ENCODE data around the gene SLC25A13.
"Not testable (repeated sequence)": the region's sequence is repeated elsewhere in the genome, so short reads cannot be mapped to it uniquely, and the experiment has no call there.

Gene SLC25A13, protein sequence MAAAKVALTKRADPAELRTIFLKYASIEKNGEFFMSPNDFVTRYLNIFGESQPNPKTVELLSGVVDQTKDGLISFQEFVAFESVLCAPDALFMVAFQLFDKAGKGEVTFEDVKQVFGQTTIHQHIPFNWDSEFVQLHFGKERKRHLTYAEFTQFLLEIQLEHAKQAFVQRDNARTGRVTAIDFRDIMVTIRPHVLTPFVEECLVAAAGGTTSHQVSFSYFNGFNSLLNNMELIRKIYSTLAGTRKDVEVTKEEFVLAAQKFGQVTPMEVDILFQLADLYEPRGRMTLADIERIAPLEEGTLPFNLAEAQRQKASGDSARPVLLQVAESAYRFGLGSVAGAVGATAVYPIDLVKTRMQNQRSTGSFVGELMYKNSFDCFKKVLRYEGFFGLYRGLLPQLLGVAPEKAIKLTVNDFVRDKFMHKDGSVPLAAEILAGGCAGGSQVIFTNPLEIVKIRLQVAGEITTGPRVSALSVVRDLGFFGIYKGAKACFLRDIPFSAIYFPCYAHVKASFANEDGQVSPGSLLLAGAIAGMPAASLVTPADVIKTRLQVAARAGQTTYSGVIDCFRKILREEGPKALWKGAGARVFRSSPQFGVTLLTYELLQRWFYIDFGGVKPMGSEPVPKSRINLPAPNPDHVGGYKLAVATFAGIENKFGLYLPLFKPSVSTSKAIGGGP

DNA sequence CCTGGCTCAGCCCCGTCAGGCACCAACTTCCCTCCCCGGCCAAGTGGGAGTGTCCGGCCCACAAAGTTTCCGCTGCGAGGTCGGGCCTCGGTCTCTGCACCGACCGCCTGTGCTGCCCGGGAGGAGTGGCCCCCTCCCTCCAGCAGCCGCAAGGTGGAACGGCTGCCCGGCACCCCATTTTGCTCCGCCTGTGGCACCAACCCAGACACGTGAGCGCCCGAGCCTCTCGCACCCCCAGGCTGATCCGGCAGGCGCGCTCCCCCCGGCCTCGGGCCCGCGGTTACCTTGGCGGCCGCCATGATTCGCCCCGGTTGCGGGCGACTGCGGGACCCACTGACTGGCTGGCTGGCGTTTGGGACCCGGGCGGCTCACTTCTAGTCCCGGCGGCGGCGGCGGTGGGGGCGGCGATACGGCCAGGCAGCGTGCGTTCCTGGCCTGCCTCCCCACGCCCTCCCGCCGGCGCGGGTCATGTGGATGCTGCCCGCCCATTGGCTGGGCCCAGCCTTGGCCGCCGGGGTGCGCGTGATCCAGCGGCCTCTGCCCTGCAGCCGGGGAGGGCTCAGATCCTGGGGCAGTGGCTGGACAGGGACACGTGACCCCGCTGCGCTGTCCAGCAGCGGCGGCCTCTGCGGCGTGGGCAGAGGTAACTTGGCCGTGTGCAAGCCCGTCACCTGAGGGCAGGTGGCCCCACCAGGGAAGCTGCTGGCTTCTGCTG lies at the start of gene SLC25A13:
SLC25A13 (minus strand) TSS at position 441 of the 715 bp plus-strand sequence; CDS start at position 299, 142 bp downstream.
- DNase-seq (ENCODE audit: low read depth), result peak; percentile 66

DNA sequence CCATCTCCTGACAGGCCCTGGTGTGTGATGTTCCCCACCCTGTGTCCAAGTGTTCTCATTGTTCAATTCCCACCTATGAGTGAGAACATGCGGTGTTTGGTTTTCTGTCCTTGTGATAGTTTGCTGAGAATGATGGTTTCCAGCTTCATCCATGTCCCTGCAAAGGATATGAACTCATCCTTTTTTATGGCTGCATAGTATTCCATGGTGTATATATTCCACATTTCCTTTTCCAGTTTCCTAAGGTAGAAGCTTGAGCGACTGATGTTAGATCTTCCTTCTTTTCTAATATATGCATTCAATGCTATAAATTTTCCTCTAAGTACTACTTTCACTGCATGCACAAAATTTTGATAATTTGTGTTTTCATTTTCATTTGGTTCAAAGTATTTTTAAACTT lies 44.0 kb upstream of the SLC25A13 start:
- DNase-seq (ENCODE audit: low read depth), result not testable (repeated sequence)

DNA sequence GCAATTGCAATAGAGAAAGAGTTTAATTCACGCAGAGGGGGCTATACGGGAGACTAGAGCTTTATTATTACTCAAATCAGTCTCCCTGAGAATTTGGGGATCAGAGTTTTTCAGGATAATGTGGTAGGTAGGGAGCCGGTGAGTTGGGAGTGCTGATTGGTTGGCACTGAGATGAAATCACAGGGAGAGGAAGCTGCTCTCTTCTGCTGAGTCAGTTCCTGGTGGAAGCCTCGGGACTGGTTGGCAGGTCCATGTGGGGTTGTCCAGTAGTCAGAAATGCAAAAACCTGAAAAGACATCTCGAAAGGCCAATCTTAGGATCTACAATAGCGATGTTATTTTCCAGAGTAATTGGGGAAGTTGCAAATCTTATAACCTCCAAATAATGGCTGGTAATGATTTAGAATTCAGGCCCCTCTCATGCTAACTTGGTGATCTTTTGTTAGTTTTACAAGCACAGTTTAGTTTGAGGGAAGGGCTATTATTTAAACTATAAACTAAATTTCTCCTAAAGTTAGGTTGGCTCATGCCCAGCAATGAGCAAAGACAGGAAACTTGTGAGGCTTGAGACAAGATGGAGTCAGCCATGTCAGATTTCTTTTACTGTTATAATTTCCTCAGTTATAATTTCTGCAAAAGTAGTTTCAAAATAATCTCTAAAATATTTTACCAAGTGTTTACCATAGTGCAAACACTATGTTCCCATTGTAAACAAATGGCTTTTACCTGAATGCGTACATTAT lies 39.4 kb upstream of the SLC25A13 start:
- no peak for DNase-seq (ENCODE audit: low read depth)

DNA sequence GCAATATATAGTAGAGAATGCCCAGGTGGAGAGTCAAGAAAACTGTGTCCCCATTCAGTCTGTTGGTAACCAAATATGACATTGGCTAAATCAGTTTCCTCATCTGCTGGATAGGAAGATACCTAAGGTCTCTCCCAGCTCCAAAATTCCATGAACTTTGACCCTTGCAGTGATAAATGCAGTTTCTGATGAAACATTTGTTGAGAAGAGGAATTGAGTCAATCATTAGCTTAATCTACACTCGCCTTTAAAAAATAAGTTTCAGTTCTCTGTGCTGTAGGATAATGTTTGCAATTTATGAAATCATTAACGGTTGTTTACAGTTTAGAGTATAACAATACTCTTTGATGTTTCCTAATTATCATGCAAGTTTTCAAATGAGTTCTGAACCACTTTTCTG lies 38.0 kb upstream of the SLC25A13 start:
- DNase-seq (ENCODE audit: low read depth), result no peak

DNA sequence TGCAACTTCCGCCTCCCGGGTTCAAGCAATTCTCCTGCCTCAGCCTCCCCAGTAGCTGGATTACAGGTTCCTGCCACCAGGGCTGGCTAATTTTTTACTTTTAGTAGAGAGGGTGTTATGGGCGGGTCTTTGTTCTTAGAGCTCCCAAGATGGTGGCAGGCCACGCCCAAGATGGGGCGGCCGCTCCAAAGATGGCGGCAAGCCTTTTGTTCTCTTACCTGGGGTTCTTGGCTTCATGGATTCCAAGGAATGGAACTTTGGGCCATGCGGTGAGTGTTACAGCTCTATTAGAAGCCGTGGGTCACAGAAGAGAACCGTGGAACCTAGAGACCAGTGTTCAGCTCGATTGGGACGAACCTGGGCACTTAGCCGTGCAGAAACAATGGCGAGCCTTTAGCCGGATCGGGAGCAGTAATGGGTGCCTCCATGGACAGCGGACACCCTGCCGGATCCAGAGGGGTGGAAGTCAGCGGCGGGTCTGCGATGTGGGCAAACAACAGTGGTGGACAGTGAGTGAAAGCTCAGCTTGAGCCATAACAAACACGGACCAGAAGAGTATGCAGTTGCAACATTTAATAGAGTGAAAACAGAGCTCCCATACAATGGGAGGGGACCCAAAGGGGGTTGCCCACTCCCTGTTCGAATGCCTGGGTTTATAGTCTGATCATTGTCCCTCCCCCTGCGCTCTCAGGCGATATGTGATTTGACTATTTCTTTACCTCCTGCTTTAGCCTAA lies 36.5 kb upstream of the SLC25A13 start:
- DNase-seq (ENCODE audit: low read depth), result not testable (repeated sequence)

DNA sequence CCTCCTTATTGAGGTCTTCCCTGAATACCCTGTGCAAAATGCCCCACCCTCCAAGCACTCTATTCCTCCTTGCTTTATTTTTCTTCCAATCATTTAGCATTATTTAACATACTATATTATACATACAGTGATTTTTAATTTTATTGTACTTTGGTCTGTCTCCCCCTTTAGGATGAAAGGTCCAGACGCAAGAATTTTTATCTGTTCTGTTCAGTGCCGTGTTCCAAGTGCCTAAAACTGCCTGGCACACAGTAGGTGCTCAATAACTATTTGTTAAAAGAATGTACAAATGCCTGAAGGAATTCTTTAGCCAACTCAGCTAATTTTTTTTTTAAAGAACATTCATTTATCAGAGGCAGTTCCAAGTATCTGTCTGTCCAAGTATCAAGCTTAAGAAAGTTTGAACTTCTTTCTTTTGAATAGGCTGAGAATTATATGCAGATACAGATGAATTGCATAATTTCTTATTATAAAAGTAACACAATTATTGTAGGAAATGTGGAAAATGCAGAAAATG lies 34.1 kb upstream of the SLC25A13 start:
- DNase-seq (ENCODE audit: low read depth), result no peak

DNA sequence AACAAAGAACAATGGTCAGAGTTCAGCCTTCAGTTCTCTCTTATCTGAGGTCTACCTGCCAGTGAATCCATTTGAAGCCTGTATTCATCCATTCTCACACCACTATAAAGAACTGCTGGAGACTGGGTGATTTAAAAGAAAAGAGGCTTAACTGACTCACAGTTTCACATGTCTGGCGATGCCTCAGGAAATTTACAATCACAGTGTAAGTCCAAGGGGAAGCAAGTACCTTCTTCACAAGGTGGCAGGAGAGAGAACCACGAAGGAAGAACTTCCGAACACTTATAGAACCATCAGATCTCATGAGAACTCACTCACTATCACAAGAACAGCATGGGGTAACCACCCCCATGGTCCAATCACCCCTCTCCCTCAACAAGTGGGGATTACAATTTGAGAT lies 33.0 kb upstream of the SLC25A13 start:
- no peak for DNase-seq (ENCODE audit: low read depth)

DNA sequence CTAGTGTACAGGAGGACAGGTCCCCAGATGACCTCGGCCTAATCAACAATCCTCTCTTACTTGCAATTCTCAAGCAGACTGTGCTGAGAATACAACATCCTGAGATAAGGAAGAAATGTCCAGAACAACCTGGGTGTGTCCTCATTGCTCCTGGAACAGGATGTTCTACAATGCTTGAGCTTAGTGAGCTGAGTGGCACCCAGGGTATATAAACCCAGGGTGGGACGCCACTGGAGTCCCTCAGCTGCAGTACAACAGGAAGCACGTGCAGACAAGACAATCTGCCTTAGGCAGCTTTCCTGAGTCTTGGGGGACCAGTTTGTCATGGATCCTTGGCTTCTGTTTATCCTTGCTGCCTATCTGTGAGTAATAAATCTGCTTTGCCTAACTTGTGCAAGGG lies 27.7 kb upstream of the SLC25A13 start:
- no peak for DNase-seq (ENCODE audit: low read depth)

DNA sequence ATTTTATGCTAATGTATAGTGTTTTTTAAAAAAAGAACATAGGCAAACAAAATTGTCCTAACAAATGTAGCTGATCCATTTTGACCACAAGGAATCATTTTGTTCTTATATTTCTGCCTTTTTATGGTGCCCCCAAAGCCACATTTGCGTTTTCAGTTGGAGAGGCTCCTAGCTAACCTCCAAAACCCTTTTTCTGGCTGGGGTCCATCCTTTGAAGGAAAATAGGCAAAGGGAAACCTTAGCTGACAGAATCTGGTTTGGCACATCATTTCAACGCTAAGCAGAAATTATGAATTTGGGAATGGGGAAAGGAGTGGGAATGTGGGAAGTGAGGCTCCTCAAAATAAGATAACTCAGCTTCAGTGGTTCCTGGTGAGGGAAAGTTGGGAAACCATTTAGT lies 25.6 kb upstream of the SLC25A13 start:
- no peak for DNase-seq (ENCODE audit: low read depth)

DNA sequence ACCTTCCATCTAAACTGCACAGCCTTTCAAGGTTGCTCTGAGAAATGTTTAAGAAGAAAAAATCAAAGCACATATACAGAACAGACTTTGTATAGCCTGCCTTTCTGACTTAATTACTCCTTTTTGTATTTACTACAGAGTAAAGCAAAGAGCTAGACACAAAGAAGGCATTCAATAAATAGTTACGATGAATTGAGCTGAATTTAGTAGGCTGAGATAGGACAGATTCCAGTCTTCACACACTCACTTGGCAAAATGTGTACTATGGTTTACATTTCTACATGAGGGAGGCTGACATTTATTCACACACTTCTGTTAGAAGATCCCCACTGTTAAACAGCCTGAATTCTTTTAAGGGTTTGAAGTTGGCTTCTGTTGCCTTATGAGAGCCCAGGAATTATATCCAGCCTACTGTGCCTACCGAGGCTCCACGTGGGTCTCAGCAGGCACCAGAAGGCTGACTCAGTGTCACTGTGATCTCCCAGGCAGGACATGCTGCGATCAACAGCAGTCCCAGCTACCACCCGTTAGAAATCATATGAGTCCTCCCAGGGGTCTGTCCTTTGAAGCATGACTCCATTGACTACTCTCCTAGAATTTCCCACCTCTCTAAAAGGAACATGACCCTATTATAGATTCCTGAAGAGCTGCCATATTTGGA lies 24.5 kb upstream of the SLC25A13 start:
- DNase-seq (ENCODE audit: low read depth), result no peak

DNA sequence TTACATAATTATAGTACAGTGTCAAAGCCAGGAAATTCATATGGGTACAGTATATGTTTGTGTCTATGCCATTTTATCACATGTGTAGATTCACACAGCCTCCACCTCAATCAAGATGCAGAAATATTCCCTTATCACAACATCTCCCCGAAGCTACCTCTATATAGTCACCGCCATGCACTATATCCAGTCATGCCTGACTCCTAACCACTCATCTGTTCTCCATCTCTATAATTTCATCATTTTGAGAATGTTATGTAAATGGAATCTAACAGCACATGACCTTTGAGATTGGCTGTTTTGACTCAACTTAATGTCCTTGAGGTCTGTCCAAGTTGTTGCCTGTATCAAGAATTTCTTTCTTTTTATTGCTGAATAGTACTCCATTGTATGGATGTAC lies 22.3 kb upstream of the SLC25A13 start:
- DNase-seq (ENCODE audit: low read depth), result no peak

DNA sequence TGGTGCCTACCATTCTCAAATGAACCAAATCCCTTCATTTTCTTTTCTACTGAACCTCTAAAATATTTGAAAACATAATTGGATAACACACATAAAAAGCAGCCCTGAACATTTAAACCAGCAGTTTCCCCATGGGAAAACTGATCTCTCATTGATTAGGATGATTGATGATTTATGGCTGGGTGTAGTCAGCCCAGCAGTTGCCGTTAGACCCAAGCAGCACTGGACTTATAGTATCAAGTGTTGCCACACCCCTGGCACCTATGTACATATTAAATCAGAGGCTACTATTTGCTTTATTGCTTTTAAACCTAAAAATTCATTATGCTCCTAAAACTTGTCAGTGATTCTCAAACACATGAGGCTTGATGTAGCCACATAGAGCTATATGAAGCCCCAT lies 20.2 kb upstream of the SLC25A13 start:
- no peak for DNase-seq (ENCODE audit: low read depth)

DNA sequence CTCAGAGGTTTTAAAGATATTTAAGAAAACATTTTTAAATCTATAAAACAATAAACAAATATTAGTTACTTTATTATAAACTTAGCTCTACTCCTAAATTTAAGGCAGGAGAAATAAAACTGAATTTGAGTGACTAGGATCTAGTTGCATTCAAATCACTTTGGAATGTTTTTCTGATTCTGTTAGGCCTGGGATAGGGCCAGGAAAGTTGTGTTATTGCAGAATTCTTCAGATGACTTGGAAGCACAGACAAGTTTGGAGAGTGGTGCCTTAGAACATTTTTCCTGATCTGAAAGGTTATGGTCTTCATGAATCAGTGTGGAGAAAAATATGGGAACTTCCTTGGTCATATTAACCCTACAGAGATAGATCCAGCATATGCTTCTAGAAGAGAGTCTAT lies 15.6 kb upstream of the SLC25A13 start:
- DNase-seq (ENCODE audit: low read depth), result no peak

DNA sequence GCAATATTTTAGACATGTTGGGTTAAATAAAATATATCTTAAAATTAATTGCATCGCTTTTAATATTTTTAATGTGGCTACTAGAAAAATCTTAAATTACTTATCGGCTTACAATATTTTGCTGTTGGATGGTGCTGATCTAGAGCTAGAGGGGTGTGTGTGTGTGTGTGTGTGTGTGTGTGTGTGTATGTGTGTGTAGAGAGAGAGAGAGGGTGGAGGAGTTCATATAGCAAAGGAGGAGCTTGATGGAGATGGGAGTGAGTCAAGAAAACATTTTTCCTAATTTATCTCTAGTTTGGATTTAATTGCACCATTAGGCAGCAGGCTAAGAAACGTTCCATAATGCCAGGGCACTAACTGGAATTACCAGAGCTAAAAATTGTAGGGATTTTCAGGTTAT lies 10.4 kb upstream of the SLC25A13 start:
- no peak for DNase-seq (ENCODE audit: low read depth)

DNA sequence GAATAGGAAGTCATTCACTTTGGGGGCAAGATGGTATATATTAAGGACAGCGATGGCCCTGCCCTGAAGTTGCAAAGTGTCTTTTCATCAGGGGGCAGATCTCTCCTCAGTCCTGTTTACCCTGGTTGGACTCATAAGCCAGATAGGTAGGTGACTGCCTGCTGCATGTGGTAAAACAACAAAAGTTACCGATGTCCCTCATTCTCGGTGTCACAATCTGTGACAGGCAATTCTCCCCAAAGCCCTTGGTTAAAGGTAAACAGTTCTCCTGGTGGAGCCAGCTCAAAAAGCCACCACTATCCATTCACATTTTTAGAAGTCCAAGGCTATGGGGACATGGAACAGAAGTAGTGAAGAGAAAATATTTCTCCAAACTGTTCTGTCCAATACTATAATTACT lies 9.9 kb upstream of the SLC25A13 start:
- DNase-seq (ENCODE audit: low read depth), result no peak

DNA sequence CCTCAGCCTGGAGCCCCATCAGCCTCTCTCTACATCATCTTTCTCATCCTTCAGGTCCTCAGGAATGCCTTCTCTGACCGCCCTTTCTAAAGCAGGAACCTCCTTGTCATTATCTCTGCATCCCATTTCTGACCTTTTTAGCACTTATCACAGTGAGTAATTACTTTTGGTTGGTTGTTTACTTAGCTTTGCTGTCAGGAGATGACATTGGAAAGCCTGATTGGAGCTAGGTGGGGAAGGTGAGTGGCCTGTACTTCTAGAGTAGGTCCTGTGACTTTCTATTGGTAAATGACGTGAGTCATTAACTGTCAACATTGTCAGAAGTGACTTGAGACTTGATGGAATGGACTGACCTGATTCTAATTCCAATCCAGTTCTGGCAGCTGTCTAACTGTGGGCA lies 9.3 kb upstream of the SLC25A13 start:
- DNase-seq (ENCODE audit: low read depth), result no peak

DNA sequence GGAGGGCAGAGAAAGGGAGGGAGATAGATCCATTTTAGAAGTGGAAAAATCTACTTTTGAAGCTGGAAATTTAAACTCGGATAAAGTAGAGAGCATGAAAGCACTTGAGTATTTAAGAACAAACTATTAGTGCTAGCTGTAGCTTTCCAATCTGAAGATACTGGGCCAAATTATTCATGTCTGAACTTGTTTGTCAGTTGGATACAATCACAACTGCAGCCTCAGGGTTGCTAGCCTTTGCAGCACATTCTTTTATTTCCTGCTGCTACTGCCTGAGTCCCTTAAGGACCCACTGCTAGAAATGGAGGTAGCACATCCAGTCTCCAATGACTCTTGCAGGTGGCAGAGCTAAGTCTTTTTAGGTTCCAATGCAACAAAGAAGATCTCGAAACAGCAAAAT lies 8.3 kb upstream of the SLC25A13 start:
- no peak for DNase-seq (ENCODE audit: low read depth)

DNA sequence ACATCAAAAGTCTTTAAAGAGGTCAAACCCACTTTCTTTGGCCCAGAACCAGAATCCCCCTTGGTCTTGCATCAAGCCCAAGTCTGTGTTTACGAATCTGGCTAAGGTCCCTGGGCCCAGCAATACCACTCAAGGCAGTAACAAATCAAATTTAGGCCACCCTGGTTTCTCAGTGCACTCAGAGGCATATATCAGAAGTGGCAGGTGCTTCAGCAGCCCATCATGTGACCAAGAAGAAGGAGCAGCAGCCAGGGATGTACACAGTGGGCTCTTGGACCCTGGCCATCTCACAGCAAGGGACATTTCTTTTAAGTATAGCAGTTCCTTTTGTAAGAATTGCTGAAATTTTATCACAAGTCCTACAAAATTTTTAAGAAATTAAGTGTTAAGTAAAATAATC lies 7.3 kb upstream of the SLC25A13 start:
- DNase-seq (ENCODE audit: low read depth), result no peak

DNA sequence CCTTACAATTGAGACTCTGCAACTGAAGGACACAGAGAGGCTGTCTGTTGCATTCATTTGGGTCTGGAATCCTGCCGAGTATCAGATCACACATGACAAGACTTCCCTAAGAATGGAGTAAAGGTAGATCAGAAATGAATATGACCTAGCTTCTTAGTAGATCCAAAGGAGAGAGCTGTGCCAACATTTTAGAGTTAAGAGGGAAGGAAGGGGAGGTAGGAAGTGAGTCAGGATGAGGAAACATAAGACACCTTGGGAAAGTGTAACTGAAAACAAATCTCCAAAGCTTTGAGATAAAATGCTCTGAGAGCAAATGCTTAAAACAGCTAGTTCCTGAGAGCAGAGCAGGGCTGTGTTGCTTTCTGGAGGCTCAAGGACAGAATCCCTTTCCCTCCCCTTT lies 6.1 kb upstream of the SLC25A13 start:
- DNase-seq (ENCODE audit: low read depth), result no peak

DNA sequence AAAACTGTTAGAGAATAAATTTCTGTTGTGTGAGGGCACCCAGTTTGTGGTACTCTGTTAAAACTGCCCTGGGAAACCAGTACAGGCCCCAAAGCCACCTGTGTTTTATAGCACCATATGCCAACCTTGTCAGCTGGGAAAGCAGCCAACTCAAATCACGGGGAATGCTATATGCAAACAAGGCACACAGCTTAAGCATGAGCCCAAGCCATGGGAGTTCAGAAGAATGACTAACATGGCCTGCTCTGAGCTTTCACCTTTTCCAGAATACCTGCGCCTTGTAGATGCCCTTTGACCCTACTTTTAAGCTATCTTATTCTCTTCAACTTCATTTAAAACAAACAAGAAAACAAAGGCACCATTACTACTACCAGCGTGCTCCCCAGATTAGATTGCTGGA lies 5.5 kb upstream of the SLC25A13 start:
- no peak for DNase-seq (ENCODE audit: low read depth)

DNA sequence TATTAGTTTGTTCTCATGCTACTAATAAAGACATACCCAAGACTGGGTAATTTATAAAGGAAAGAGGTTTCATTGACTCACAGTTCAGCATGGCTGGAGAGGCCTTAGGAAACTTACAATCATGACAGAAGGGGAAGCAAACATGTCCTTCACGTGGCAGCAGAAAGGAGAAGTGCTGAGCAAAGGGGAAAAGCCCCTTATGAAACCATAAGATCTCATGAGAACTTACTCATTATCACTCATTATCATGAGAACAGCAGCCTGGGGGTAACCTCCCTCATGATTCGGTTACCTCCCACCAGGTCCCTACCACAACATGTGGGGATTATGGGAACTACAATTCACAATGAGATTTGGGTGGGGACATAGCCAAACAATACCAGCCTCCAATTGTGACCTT lies 4.9 kb upstream of the SLC25A13 start:
- DNase-seq (ENCODE audit: low read depth), result not testable (repeated sequence)
